OCI-LY1 (cell line): ENCODE results near the gene FKRP.
"Not testable (repeated sequence)": the region's sequence is repeated elsewhere in the genome, so short reads cannot be mapped to it uniquely, and the experiment has no call there.

Source experiments
- H2AFZ ChIP-seq: fragments of 200-600 bp; sonication (generic), shearing (Covaris generic); 2 replicates; pipeline ENCODE4 v1.6.0; 2014; ENCODE audit warnings: antibody characterized with exemption, mild to moderate bottlenecking, low read length
- H3F3A ChIP-seq: fragments of 200-600 bp; sonication (generic), shearing (Covaris generic); 2 replicates; pipeline ENCODE4 v1.6.0; 2014; ENCODE audit warnings: mild to moderate bottlenecking, antibody characterized with exemption, low read length, moderate library complexity; ENCODE audit not compliant: insufficient read depth
- H3K27ac ChIP-seq: fragments of 200-600 bp; sonication (generic); 2 replicates; pipeline ENCODE4 v1.5.1; 2014; ENCODE audit warnings: low read length, mixed run types, mild to moderate bottlenecking, low read depth; ENCODE audit not compliant: poor library complexity, severe bottlenecking
- H3K27me3 ChIP-seq: fragments of 200-600 bp; sonication (generic); 2 replicates; pipeline ENCODE4 v1.6.0; 2014; ENCODE audit warnings: antibody characterized with exemption, mild to moderate bottlenecking, low read length, moderate library complexity; ENCODE audit not compliant: insufficient read depth
- H3K36me3 ChIP-seq: fragments of 200-600 bp; sonication (generic); 2 replicates; pipeline ENCODE4 v1.6.1; 2014; ENCODE audit warnings: mild to moderate bottlenecking, antibody characterized with exemption, low read length, moderate library complexity, mixed read lengths; ENCODE audit not compliant: insufficient read depth
- H3K4me1 ChIP-seq: fragments of 200-600 bp; sonication (generic); 2 replicates; pipeline ENCODE4 v1.5.1; 2014; ENCODE audit warnings: mild to moderate bottlenecking, low read length, moderate library complexity; ENCODE audit not compliant: insufficient read depth, severe bottlenecking
- H3K4me2 ChIP-seq: fragments of 200-600 bp; sonication (generic), shearing (Covaris generic); 2 replicates; pipeline ENCODE4 v1.6.1; 2014; ENCODE audit warnings: low read length
- H3K4me3 ChIP-seq: fragments of 200-600 bp; sonication (generic); 2 replicates; pipeline ENCODE4 v1.5.1; 2014; ENCODE audit warnings: low read length, low read depth, mild to moderate bottlenecking, mixed read lengths; ENCODE audit not compliant: poor library complexity, severe bottlenecking
- H3K79me2 ChIP-seq: fragments of 200-600 bp; shearing (Covaris generic); 2 replicates; pipeline ENCODE4 v1.6.1; 2016; ENCODE audit warnings: mixed run types, low read length, mixed read lengths; ENCODE audit not compliant: insufficient read depth
- H3K9ac ChIP-seq: fragments of 200-600 bp; sonication (generic), shearing (Covaris generic); 2 replicates; pipeline ENCODE4 v1.6.1; 2014; ENCODE audit warnings: mild to moderate bottlenecking, low read length, mixed read lengths
- H3K9me2 ChIP-seq: fragments of 200-600 bp; sonication (generic), shearing (Covaris generic); 2 replicates; pipeline ENCODE4 v1.6.1; 2014; ENCODE audit warnings: low read depth, mild to moderate bottlenecking, low read length, mixed read lengths
- H3K9me3 ChIP-seq: fragments of 200-600 bp; shearing (Covaris generic); 2 replicates; pipeline ENCODE4 v1.6.1; 2014; ENCODE audit warnings: low read length, mixed read lengths
- H4K20me1 ChIP-seq: fragments of 200-600 bp; sonication (generic), shearing (Covaris generic); 2 replicates; pipeline ENCODE4 v1.6.0; 2016; ENCODE audit warnings: mild to moderate bottlenecking, low read length; ENCODE audit not compliant: insufficient read depth
- CTCF ChIP-seq: fragments of 200-600 bp; sonication (generic), shearing (Covaris generic); IDR thresholded peaks from 2 replicates; pipeline ENCODE4 v1.5.1; 2017; ENCODE audit warnings: mild to moderate bottlenecking, antibody characterized with exemption, low read length, moderate library complexity, mixed read lengths
- EZH2 ChIP-seq: fragments of 200-600 bp; sonication (generic), shearing (Covaris generic); IDR thresholded peaks from 2 replicates; pipeline ENCODE4 v1.8.0; 2017; ENCODE audit warnings: borderline replicate concordance, mixed run types, mild to moderate bottlenecking, antibody characterized with exemption, low read length, moderate library complexity, mixed read lengths

FKRP gene

GRCh38 chr19:46766569-46767317, 20.9 kb downstream of the FKRP start:
- H3K27ac ChIP-seq, result no peak overlapping the region
- H3K4me3 ChIP-seq, result no peak overlapping the region
- no peak overlapping the region for H3K4me2 ChIP-seq
- H3K36me3 ChIP-seq, result no peaks in the 10 kb centered on the region
- H3K9ac ChIP-seq, result no peak overlapping the region
- H2AFZ ChIP-seq, result no peak overlapping the region
- H3K9me2 ChIP-seq, result no peaks in the 10 kb centered on the region
- H3K4me1 ChIP-seq, result no peaks in the 10 kb centered on the region
- H3F3A ChIP-seq, result no peaks in the 10 kb centered on the region
- H4K20me1 ChIP-seq, result no peaks in the 10 kb centered on the region
- no peaks in the 10 kb centered on the region for H3K79me2 ChIP-seq
- no peak for TF ChIP-seq EZH2
- peak; percentile 88 for TF ChIP-seq CTCF
- no peaks in the 10 kb centered on the region for H3K9me3 ChIP-seq
- H3K27me3 ChIP-seq, result no peaks in the 10 kb centered on the region

- not testable (repeated sequence) for H3K9ac ChIP-seq, H3K36me3 ChIP-seq, H3K27me3 ChIP-seq, H3K9me3 ChIP-seq, H3K79me2 ChIP-seq, H3K27ac ChIP-seq, H3K4me2 ChIP-seq, H3K4me1 ChIP-seq, H2AFZ ChIP-seq, H3K4me3 ChIP-seq, H3F3A ChIP-seq, H3K9me2 ChIP-seq, H4K20me1 ChIP-seq
Measured at GRCh38 chr19:46768746-46769145, 22.9 kb downstream of the FKRP start.

GRCh38 chr19:46772170-46773017, 26.5 kb downstream of the FKRP start:
- H3K4me1 ChIP-seq, result no peaks in the 10 kb centered on the region
- no peaks in the 10 kb centered on the region for H3K9me2 ChIP-seq
- no peak overlapping the region for H3K4me3 ChIP-seq
- H4K20me1 ChIP-seq, result no peaks in the 10 kb centered on the region
- no peaks in the 10 kb centered on the region for H3K79me2 ChIP-seq
- H2AFZ ChIP-seq, result no peak overlapping the region
- H3K4me2 ChIP-seq, result no peak overlapping the region
- H3K36me3 ChIP-seq, result peaks cover 37% of the 10 kb centered on the region
- no peak overlapping the region for H3K9ac ChIP-seq
- H3K27me3 ChIP-seq, result no peaks in the 10 kb centered on the region
- H3K9me3 ChIP-seq, result no peaks in the 10 kb centered on the region
- no peaks in the 10 kb centered on the region for H3F3A ChIP-seq
- H3K27ac ChIP-seq, result no peak overlapping the region
- TF ChIP-seq EZH2 (no peak), CTCF (no peak)
